GM15510 (cell line): ENCODE data around the gene TMED5.

Source experiments
- POLR2A ChIP-seq: IDR thresholded peaks from 3 replicates; pipeline ENCODE4 v1.6.1; 2011; ENCODE audit warnings: borderline replicate concordance; ENCODE audit not compliant: insufficient read length; ENCODE audit errors: extremely low read depth

The TMED5 gene

GRCh38 chr1:93178418-93178817 is 1.8 kb downstream of the TMED5 start:
- no peak for TF ChIP-seq POLR2A

DNA sequence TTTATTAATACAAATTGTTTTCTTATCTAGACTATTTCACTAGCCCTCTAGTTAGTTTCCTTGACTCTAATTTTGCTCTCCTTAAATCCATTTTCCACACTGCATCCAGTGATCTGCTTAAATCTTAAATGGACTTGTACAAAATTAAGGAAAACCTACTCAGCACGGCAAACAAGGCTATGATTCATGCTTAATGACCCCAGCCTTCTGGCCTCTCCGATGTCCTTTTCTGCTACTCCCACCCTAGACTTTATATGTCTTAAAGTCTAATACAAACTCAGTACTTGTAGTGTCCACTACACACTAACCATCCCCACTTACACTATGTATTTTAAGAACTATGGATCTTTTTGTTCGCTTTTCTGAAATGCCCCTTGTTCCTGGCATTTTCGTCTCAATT is 2.2 kb downstream of the TMED5 start:
- TF ChIP-seq POLR2A = no peak

GRCh38 chr1:93172778-93173177 is 7.4 kb downstream of the TMED5 start:
- no peak for TF ChIP-seq POLR2A

GRCh38 chr1:93171549-93172034 is 8.6 kb downstream of the TMED5 start:
- no peak for TF ChIP-seq POLR2A

GRCh38 chr1:93167006-93167405 is 13.2 kb downstream of the TMED5 start:
- no peak for TF ChIP-seq POLR2A

DNA sequence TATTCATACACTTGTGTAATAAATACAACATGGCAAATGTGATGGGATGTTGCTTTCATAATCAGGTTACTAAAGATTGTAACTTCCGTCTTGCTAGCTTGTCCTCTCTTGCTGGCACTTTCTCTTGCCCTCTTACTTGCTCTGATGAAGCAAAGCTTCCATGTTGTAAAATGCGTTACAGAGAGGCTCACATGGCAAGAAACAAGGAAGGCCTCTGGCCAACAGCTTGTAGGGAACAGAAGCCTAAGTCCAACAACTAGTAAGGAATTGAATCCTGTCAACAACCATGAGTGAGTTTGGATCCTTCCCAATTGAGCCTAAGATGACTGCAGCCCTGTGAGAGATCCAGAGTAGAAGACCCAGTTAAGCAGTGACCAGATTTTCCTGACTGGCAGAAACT is 15.4 kb downstream of the TMED5 start:
- no peak for TF ChIP-seq POLR2A

DNA sequence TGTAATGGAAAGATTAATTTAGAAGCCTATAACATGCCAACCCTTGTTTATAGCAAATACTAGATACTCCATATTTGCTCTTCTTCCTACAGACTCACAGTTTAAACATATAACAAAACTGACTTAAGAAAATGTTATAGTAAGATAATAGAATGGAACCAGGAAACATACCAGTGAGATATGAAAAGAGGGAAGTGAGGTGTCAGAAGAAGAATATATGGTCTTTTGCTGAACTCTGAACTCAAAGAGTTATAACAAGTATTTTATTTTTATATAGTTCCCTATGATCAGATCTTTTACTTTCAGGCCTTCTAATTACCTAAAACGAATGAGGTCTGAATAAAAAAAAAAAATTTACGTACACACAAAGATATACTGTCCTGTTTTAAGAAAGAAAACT is 20.9 kb downstream of the TMED5 start:
- TF ChIP-seq POLR2A = no peak

DNA sequence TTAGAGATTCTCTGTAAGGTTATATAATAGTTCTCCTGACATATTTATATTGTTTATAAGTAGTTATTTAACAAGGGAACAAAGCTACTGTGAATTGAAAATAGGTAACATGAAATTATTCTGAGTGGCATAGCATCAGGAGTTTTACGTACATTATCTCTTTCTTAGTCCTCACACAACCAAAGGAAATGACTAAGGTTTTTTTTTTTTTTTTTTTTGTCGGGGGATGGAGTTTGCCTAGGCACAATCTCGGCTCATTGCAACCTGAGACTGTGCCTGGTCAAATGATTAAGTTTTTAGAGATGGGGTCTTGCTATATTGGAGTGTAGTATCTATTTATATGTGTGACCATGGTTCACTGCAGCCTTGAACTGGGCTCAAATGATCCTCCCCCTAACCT is 24.9 kb downstream of the TMED5 start:
- no peak for TF ChIP-seq POLR2A

DNA sequence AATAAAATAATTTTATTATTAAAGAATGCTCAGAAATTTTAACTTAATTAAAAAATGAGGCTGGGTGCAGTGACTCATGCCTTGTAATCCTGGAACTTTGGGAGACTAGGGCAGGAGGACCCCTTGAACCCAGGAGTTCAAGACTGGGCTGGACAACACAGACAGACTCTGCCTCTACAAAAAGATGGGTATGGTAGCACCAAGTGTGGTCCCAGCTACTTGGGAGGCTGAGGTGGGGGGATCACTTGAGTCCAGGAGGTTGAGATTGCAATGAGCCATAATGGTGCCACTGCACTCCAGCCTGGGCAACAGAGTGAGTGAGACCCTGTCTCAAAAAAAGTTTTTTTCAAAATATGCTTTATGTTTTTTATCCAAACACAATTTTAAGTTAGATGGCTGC is 25.3 kb downstream of the TMED5 start:
- no peak for TF ChIP-seq POLR2A

- no peak for TF ChIP-seq POLR2A
Observed at GRCh38 chr1:93152835-93153234, 27.4 kb downstream of the TMED5 start.

GRCh38 chr1:93151474-93151873 is 28.7 kb downstream of the TMED5 start:
- TF ChIP-seq POLR2A = no peak

DNA sequence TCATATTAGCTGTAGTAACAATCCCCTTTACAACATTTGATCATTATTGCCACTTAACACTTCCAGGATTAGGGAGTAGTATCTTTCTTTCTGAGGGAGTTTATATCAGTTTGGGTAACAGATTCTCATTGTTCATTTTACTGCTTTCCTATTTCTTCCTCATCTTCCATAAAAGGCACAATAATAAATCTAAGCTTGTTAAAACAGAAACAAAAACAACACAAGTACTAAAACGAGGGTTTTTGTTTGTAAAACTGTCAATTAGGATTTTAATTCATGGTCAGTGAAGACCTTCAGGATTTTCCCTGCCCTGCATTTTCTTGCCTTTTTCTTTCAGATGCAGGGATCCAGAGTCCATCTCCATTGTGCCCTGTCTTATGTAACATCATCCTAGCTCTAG is 29.5 kb downstream of the TMED5 start:
- TF ChIP-seq POLR2A = no peak

DNA sequence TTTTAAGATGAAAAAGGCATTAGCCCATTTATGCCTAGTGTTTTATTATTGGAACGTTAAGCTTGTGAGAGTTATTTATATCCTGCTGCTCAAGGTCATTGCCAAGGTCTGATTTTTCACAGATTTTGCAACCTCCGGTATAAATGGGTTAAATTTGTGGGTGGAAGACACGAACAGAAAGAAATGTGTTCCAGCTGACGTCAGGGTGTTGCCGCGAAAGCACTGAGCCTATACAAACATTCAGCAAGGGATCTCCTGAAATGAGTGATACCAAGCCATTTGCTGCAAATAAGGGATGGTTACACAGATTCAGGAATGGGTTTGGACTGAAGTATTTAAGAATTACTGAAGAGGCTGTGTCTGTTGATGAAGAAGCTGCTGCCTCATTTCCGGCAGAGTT is 32.2 kb downstream of the TMED5 start:
- TF ChIP-seq POLR2A = no peak

DNA sequence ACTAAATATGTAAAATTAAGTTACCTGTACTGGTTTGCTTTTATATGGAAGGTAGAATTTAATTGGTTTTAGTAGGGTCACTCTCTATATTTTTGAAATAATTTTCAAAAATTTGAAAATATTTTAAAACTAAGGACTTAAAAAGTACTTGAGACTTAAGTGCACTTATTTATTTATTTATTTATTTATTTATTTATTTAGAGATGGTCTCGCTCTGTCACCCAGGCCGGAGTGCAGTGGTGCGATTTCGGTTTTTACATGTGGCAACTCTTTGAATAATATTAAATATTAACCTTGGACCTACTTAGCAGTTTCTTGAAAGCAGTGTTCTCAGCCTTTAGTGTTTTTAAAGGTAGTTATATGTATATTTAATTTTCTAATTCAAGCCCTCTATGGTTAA is 36.4 kb downstream of the TMED5 start:
- TF ChIP-seq POLR2A = no peak

- TF ChIP-seq POLR2A = no peak
Observed at GRCh38 chr1:93143136-93143535, 37.1 kb downstream of the TMED5 start.

DNA sequence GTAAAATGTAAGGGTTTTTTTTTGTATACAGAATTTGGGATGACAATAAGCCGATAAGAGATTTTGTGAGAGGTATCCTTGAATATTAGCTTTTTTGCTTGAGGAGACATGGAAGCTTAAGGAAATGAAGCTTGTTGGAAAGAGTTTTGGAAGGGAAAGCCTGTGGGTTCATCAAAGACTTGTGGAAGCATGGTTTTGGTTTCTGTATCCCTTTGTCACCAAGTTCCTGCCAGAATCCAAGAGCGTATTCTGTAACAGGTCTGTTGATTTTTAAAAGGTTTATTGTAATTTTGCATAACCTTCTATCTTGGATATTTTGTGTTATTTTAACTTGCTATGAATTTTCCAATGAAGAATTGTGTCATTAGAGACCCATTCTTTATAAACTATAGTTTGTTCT is 38.1 kb downstream of the TMED5 start:
- TF ChIP-seq POLR2A = no peak

DNA sequence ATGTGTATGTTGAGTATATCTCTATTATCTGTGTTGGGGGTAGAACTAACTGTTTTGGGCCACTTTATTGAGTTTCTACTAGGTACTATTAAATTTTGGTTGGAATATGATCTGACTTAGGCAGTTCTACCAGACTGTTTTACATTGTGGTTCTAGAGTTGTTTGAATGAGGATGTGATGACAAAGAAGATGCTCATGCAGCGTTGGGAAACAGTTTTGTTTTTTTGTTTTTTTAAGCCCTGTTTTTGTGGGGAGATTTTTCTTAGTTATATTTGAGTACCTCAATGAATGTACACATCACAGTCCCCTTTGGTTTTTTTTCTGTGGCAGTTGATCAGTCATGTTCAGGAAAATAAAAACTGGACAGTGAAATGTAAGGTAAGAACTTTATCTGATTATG is 40.1 kb downstream of the TMED5 start:
- TF ChIP-seq POLR2A = no peak
